ENCODE measurements around the gene EDIL3. TPM values are rescaled to one million over a fixed set of nuclear protein-coding genes. Genes with fewer than 3 reads are reported as not detected.

Gene EDIL3
- total RNA-seq, 1 experiment from 2014 or later: not detected

DNA sequence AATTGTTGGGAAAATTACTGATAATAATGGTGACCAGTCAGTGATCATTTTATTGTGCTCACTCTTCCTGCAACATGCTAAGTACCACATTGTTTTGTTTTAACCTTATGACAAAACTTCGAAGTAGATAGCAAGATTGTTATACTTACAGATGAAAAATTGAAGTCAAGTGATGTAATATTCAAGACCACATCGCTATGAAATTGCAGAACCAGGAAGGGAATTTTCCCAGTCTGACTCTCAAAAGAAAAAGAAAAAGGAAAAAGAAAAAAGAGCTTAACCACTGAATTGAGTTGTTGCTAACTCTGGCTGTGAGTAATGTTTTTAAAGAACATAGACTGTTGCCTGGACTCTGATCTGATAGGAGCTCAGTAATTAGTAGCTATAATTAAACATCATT, 493.4 kb downstream of the EDIL3 start:
- intact Hi-C loops (cut with micrococcal nuclease; ENCODE audit: unreplicated experiment): no loop called here
- CTCF ChIA-PET: interaction anchor here (0.6 kb wide), 1 partner anchor 36 kb away, joined by 3 read pairs; no protein-coding TSS in a partner anchor

More for the DNA sequence above, 493.4 kb downstream of the EDIL3 start:
- Mint-ChIP-seq H3K4me1 (ENCODE audit: low read depth, unreplicated experiment) (no peaks in the 10 kb centered on the region), H3K36me3 (ENCODE audit: insufficient read depth, unreplicated experiment) (no peaks in the 10 kb centered on the region), H3K4me3 (ENCODE audit: unreplicated experiment) (no peak overlapping the region), H3K9me3 (ENCODE audit: unreplicated experiment) (no peaks in the 10 kb centered on the region), H3K27me3 (ENCODE audit: insufficient read depth, unreplicated experiment) (no peaks in the 10 kb centered on the region), H3K27ac (ENCODE audit: unreplicated experiment) (no peak overlapping the region)
- DNase-seq: no peak
- no peak overlapping the region for H3K4me3 ChIP-seq (ENCODE audit: low read depth, low read length)
- no peaks in the 10 kb centered on the region for H3K4me1 ChIP-seq
- no peaks in the 10 kb centered on the region for H3K36me3 ChIP-seq (ENCODE audit: control insufficient read depth, insufficient read depth, low read length)
- POLR2A ChIA-PET: no interaction called here
- BruUV-seq (replicated peaks): no TSS peak
- H3K27me3 ChIP-seq (replicated peaks; ENCODE audit: control insufficient read depth, insufficient read depth, low read length): no peaks in the 10 kb centered on the region
- no peaks in the 10 kb centered on the region; the same call in 1 of the 2 replicates for H3K9me3 ChIP-seq
- TF ChIP-seq, protein P1, sequence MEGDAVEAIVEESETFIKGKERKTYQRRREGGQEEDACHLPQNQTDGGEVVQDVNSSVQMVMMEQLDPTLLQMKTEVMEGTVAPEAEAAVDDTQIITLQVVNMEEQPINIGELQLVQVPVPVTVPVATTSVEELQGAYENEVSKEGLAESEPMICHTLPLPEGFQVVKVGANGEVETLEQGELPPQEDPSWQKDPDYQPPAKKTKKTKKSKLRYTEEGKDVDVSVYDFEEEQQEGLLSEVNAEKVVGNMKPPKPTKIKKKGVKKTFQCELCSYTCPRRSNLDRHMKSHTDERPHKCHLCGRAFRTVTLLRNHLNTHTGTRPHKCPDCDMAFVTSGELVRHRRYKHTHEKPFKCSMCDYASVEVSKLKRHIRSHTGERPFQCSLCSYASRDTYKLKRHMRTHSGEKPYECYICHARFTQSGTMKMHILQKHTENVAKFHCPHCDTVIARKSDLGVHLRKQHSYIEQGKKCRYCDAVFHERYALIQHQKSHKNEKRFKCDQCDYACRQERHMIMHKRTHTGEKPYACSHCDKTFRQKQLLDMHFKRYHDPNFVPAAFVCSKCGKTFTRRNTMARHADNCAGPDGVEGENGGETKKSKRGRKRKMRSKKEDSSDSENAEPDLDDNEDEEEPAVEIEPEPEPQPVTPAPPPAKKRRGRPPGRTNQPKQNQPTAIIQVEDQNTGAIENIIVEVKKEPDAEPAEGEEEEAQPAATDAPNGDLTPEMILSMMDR (IDR thresholded peaks at IDR 0.05; ENCODE audit: insufficient read depth in 1 of 2, low read depth in 1 of 2, low read length in 1 of 2, severe bottlenecking in 1 of 2, unreplicated experiment in 1 of 2): no peak
